ENCODE results near the gene DAB2IP.

DAB2IP gene

DNA sequence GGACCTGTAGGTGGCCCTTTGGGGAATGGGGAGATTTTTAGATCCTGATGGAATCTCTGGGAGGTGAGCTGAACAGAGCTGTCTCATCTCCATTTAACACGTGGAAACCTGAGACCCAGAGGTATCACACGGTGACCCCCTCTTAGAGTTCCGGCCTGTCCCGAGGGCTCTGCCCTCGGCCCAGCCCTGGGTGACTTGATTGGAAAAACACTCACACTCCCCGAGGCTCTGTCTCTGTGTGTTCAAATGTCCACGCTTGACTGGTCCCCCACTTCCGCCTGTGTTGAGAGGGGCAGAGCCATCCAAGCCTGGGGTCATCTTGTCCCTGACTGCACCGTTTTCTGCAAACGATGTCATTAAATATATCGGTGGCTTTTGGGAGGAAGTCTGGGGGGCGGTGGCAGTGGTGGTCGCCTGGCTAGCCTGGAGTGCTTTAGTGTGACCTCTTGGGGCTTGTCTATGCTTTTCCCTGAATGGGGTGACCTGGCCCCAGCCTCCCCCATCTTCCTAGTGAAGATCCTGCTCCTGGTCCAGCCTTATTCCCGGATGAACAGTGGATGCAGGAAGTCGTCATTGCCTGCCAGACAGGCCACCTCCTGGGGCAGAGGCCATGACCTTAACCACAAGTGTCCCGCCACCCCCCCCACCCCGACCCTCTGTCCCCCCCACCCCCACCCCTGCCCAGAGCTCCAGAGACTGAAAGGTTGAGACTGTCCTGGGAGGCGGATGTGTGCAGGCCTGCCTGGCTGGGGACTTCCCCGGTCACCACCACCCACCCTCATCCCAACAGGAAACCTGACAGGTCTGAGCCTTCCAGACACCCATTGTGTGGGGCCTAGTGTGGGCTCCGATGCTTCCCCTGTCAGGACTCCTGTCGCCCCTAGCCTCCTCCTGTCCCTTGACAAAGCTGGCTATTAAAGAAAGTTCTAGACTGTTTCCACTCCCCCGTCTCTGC lies 5.3 kb upstream of the DAB2IP start:
- DNase-seq = no peak

- DNase-seq = no peak
Observed at GRCh38 chr9:121646992-121647391, 4.4 kb upstream of the DAB2IP start.

GRCh38 chr9:121648172-121648571 lies 3.3 kb upstream of the DAB2IP start:
- no peak for DNase-seq

DNA sequence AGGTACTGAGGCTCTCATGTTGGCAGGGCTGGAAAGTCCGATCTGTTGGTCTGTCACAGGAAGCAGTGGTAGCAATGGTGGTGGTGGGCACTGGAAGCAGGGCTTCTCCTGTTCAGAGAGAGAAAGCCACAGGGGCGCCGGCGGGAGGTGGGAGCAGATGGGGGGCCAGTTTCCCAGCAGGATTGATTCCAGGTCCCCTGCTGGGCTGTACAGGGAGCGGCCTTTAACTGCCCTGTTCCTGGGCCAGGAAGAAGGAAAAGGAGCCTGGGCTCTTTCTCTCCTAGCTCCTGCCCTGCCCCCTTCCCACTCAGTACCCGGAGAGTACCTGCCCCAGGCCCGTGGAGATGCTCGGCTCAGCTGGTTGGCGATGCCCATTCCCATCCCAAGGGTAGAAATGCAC lies 2.6 kb upstream of the DAB2IP start:
- DNase-seq = no peak

DNA sequence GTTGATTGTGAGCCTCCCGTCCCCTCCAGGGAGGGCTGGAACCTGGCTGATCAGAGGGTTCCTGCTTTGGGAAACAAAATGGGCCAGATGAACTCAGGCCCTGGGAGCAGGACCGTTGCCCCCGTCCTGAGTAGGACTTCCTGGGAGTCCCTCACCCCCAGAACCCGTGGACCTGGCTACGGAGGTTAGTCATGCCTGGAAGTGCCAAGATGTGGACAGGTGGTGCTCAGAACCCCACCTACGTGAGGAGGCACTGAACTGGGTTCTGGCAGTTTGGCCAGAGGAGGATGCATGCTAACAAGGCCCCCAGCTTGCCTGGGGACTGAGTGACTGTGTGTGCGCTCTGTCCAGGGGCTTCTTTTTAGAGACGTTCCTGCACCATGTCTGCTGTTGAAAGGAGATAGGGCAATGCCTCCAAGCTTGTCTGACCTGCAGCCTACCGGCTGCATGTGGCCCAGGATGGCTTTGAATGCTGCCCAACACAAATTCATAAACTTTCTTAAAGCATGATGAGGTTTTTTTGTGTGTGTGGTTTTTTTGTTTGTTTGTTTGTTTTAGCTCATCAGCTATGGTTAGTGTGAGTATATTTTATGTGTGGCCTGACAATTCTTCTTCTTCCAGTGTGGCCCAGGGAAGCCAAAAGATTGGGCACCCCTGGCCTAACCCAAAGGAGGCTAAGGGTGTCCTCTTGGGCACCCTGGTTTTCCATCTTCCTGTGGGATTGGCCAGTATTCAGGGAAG lies 1.8 kb upstream of the DAB2IP start:
- DNase-seq = no peak

DNA sequence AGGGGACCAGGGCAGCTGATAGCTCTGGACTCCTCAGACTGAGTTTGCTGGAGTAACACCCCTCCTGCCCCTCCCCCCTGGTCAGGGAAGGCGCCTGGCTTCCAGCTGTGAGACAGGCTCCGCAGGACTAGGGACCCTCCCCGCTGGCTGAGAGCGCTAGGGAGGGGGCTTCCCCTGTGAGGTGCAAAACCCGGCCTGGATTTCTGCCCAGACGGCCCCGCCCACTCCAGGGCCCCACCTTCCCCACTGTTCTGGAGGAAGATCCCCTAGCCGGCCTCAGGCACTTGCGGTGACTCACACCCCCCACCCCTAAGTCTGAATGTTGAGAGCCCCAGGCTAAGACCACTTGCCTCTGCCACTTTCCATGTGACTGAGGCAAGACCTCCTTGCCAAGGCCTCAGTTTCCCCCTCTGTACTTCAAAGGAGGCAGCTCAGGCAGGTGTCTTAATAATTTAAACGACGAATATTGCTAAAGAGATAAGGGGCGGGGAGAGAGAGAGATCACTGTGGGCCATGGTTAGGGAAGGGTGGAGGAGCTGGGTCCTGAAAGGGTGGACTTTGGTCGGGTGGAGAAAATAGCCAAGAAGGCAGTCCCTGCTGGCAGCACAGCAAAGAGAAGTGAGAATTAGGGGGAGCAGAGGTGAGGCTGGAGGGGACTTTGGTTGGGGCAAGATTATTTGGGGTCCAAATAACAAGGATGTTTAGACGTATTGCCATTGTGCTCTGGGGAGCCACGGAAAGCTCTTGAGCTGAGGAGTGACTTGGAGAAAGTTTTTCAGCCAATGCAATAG lies 1.0 kb upstream of the DAB2IP start:
- DNase-seq = no peak

DNA sequence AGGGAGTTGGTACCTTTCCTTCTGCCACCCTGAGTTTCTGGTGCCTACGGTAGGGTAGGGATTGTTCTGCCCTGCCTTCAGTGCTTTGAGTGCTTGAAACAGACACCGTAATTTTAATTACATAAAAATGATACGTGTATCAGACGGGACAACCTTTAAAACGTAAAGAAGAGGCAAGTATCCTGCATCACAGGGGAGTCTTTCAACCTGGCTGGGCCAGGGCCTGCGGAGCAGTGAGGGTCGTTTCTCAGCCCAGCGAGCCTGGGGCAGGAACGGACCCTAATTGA lies 483 bp upstream of the DAB2IP start:
- no peak for DNase-seq

DNA sequence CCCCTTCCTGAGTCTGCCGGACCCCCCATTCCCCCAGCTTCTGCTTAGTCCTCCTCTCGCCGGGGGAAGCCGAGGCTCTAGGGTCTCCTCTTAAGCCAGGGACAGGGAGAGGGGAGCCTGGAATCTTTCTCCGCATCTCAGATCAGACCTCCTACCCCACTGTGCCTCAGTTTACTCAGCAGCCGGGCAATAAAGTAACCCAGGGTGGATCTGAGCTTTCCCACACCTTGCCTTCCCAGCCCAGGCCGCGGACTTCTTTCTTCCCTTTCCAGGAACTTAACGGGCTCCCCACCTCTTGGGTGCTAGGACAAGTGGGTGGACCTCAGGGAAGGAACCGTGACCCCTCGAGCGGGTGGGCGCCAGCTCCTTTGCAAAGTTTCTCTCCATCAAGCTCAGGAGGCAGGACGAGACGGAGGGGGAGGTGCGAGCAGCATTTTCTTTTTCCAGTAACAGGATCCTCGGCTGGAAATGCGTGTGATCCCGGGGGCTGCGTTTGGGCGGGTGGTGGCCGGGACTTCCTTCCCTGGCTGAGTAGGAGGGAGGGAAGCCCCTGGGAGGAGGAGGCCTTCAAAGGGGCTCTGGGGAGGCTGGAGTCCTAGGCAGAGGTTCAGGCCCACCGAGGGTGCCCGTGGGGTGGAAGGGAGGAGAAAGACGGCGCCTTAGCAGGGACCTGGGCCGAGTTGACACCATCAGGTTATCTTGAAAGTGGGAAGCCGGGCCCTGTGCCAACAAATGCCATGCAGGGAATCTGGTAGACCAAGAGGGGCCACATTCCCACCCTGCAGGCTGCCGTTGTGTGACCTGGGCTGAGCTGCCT lies 795 bp downstream of the DAB2IP start:
- DNase-seq = no peak

- DNase-seq = no peak
Observed at GRCh38 chr9:121652838-121653231, 1.4 kb downstream of the DAB2IP start.

DNA sequence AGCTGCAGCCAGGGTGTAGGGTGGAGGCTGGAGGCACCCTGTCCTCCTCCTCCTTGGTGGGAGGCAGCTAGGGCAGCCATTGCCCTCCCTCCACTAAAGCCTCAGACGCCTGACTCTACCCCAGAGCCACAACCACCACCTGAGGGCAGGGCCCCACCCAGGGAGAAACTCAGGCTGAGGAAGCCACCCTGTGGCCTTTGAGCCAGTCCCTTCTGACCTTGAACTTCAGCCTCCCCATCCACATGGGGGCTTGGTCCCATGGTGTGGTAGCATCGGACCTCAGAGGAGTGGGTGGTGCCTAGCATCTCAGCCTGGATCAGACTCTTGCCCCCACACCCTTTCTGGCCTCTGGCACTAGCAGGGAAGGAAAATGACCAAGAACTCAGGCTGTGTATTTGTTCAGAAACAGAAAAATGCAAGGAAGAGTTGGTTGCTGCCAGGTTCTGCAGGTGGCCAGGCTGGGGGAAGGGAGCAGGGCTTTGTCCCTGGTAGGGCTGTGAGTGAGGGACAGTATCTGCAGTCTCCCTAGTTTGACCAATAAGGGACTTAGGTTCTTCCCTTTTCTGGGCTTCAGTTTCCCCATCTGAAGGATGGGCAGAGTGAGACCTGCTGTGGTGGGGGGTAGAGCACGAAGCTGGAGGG lies 3.2 kb downstream of the DAB2IP start:
- no peak for DNase-seq

- DNase-seq = no peak
Observed at GRCh38 chr9:121655231-121655755, 3.9 kb downstream of the DAB2IP start.

GRCh38 chr9:121656941-121657470 lies 5.6 kb downstream of the DAB2IP start:
- no peak for DNase-seq

GRCh38 chr9:121658166-121658565 lies 6.7 kb downstream of the DAB2IP start:
- no peak for DNase-seq

DNA sequence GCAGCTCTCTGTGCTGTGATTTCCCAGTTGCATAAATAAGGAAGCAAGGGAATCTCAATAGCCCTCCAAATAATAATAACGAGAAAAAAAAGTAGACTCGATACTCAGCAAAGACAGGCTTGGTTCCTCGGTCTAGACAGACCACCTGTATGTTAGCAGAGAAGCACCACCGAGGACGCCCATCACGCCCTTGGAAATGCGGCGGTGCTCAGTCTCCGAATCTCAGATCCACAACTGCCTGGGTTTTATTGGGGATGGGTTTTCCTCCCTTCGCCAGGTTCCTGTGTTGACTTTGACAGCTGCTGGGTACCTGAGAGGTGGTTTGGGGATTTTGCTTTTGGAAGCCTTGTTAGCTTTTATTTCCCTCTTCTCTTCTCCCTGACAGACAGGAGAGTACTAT lies 7.2 kb downstream of the DAB2IP start:
- no peak for DNase-seq

- no peak for DNase-seq
Observed at GRCh38 chr9:121660367-121660766, 8.9 kb downstream of the DAB2IP start.

DNA sequence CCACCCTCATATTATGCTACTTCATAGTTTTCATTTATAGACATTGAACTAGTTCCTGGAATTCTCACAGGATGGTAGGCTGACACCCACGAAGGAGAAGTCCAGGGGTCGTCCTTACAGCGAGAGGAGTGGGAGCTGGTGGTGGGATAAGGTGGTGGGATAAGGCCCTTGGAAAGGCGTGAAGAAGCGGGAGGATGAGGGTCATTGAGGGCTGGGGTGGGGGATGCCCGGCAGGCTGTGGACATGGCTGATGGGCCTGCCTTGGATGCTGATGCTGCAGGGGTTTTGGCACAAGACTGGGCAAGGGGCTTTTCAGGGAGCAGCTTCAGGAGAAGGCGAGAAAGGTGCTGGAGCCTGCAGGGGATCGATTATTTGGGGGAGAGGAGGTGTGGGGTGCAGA lies 9.4 kb downstream of the DAB2IP start:
- DNase-seq = no peak

- DNase-seq = no peak
Observed at GRCh38 chr9:121661328-121661727, 9.9 kb downstream of the DAB2IP start.

DNA sequence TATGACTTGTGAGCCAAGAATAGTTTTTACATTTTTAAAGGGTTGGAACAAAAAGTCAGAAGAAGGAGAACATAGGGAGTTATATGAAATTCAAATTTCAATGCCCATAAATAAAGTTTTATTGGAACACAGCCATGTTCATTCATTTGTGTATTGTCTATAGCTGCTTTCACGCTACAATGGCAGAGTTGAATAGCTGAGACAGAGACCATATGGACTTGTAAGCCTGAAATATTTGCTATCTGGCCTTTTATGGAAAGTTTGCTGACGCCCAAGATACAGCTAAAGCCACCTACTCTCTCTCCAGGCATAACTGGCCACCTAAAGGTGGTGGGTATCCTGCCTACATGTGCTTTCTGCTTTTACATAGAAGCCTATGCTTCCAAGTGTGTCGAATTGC lies 10.9 kb downstream of the DAB2IP start:
- no peak for DNase-seq

DNA sequence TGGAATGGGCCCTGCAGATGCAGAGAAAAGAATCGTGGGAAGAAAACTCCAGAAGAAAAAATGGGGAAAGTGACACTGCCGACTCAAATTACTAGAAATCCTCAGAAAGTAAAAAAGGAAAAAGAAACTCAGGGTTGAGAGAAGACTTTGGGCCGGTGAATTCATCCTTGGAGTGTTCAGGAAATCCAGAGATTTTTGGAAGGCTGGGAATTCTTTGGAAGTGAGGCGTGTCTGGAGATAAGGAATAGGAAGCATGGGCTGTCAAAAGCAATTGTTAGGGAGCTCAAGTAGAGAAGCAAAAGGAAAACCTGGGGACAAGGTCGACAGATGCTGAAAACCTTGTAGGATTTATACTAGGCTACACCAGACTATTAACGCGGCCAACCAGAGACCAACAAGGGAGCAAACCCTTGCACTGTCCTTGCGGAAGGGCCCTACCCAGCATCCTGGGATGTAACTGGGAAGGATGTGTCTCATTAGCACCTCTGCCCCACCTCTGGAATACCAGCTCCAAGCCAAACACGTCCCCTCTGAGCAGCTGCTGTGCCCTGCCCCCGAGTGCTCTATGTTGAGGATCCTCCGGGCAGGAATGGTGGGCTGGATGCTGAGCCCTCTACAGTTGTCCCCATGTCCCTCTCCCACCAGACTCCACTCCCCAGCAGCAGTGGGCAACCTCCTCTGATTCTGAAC lies 11.6 kb downstream of the DAB2IP start:
- DNase-seq = no peak

- no peak for DNase-seq
Observed at GRCh38 chr9:121663591-121663990, 12.2 kb downstream of the DAB2IP start.

DNA sequence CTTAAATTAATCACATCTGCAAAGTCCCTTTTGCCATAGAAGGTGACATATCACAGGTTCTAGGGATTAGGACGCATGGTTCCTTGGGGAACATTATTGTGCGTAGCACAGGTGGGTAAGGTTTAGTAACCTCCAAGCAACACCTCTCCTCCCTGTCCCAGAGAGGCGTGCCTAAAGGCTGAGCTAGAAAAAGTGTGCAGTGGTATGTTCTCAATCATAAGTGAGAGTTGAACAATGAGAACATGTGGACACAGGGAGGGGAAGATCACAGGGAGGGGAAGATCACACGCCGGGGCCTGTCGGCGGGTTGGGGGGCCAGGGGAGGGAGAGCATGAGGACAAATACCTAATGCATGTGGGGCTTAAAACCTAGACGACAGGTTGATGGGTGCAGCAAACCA lies 14.9 kb downstream of the DAB2IP start:
- DNase-seq = no peak
